MCF 10A (cell line): ENCODE data around the gene PPM1L. TPM values are rescaled to one million over a fixed set of nuclear protein-coding genes. Genes with fewer than 3 reads are reported as not detected.

Experiments used
- BruUV-seq: library from RNA; stranded (reverse); fragments of 400-500 nt; replicated peaks from 2 replicates; lab custom pipeline; 2021; lab: Mats Ljungman, UMichigan
- CTCF ChIA-PET: fragments of 300-600 bp; sonication (Branson Sonifier 250); formaldehyde crosslinking; extraction: SDS; loops from one replicate; lab custom pipeline; 2021; ENCODE audit warnings: antibody characterized with exemption, inconsistent platforms; lab: Yijun Ruan, JAX
- POLR2A ChIA-PET: fragments of 300-600, 350-650 bp; sonication (Branson Sonifier 250); formaldehyde crosslinking; extraction: SDS; loops from one replicate; lab custom pipeline; 2020; ENCODE audit warnings: antibody characterized with exemption, inconsistent platforms; lab: Yijun Ruan, JAX
- DNase-seq: peaks from one replicate; pipeline ENCODE4 v3.0.0-alpha.2; 2018; ENCODE audit not compliant: unreplicated experiment
- H3K27ac Mint-ChIP-seq: one replicate; pipeline ENCODE4 v1.8.0; 2022; ENCODE audit warnings: mild to moderate bottlenecking, low read depth, mixed read lengths; ENCODE audit not compliant: unreplicated experiment
- H3K27me3 Mint-ChIP-seq: one replicate; pipeline ENCODE4 v1.8.0; 2022; ENCODE audit warnings: mixed read lengths; ENCODE audit not compliant: insufficient read depth, unreplicated experiment
- H3K36me3 Mint-ChIP-seq: one replicate; pipeline ENCODE4 v1.8.0; 2022; ENCODE audit warnings: mild to moderate bottlenecking, moderate library complexity, mixed read lengths; ENCODE audit not compliant: insufficient read depth, unreplicated experiment
- H3K4me1 Mint-ChIP-seq: one replicate; pipeline ENCODE4 v1.8.0; 2022; ENCODE audit warnings: mixed read lengths; ENCODE audit not compliant: insufficient read depth, unreplicated experiment
- H3K4me3 Mint-ChIP-seq: one replicate; pipeline ENCODE4 v1.8.0; 2022; ENCODE audit warnings: mild to moderate bottlenecking, moderate library complexity, mixed read lengths; ENCODE audit not compliant: unreplicated experiment
- H3K9me3 Mint-ChIP-seq: one replicate; pipeline ENCODE4 v1.8.0; 2022; ENCODE audit warnings: mixed read lengths; ENCODE audit not compliant: unreplicated experiment
- CTCF ChIP-seq: fragments of 200-600 bp; IDR thresholded peaks from one replicate; pipeline ENCODE4 v1.8.0; 2022; ENCODE audit warnings: antibody characterized with exemption, mild to moderate bottlenecking; ENCODE audit not compliant: unreplicated experiment
- intact Hi-C: fragments of 100-400 bp; cut with micrococcal nuclease; formaldehyde crosslinking; loops from 2 replicates; pipeline ENCODE4 v1.14.1; 2022
- total RNA-seq: library from RNA; stranded (reverse); gene quantifications from 2 replicates; pipeline ENCODE4 v1.2.3, GENCODE V29; 2022

Gene PPM1L
- total RNA-seq, 1 experiment from 2014 or later = 2.1 TPM

GRCh38 chr3:160768918-160769317 is 12.9 kb downstream of the PPM1L start:
- no peak for DNase-seq
- Mint-ChIP-seq H3K9me3 (no peaks in the 10 kb centered on the region), H3K27ac (no peak overlapping the region), H3K4me3 (no peak overlapping the region), H3K4me1 (no peaks in the 10 kb centered on the region), H3K36me3 (no peaks in the 10 kb centered on the region), H3K27me3 (no peaks in the 10 kb centered on the region)
- ChIA-PET CTCF (interaction anchor here (1.0 kb wide), 1 partner anchor 61 kb away, joined by 3 read pairs; no protein-coding TSS in a partner anchor), POLR2A (interaction anchor here (1.1 to 2.6 kb wide), 2 partner anchors 10 to 13 kb away, joined by 4 to 10 read pairs; partner anchors contain the start of gene PPM1L)
- intact Hi-C loops = no loop called here
- BruUV-seq = no TSS peak
- no peak for TF ChIP-seq CTCF

- H3K4me3 Mint-ChIP-seq = no peak overlapping the region
- no peaks in the 10 kb centered on the region for H3K27me3 Mint-ChIP-seq
- H3K27ac Mint-ChIP-seq = no peak overlapping the region
- intact Hi-C loops = no loop called here
- H3K9me3 Mint-ChIP-seq = no peaks in the 10 kb centered on the region
- CTCF ChIA-PET = interaction anchor here (0.6 to 0.8 kb wide), 3 partner anchors 26 to 121 kb away, joined by 3 to 4 read pairs (median 3); no protein-coding TSS in a partner anchor
- POLR2A ChIA-PET = interaction anchor here (0.6 to 1.2 kb wide), 5 partner anchors 9 to 33 kb away, joined by 3 to 4 read pairs (median 4); no protein-coding TSS in a partner anchor
- TF ChIP-seq CTCF = no peak
- DNase-seq = no peak
- no peaks in the 10 kb centered on the region for H3K36me3 Mint-ChIP-seq
- no peaks in the 10 kb centered on the region for H3K4me1 Mint-ChIP-seq
- no TSS peak for BruUV-seq
These were observed 15.9 kb downstream of the PPM1L start for GRCh38 chr3:160771811-160772459.

GRCh38 chr3:160773722-160774121 is 17.7 kb downstream of the PPM1L start:
- Mint-ChIP-seq H3K4me1 (no peaks in the 10 kb centered on the region), H3K9me3 (no peaks in the 10 kb centered on the region), H3K4me3 (no peak overlapping the region), H3K27ac (no peak overlapping the region), H3K36me3 (no peaks in the 10 kb centered on the region), H3K27me3 (no peaks in the 10 kb centered on the region)
- BruUV-seq = no TSS peak
- intact Hi-C loops = no loop called here
- TF ChIP-seq CTCF = no peak
- DNase-seq = no peak
- ChIA-PET POLR2A (no interaction called here), CTCF (interaction anchor here (1.5 kb wide), 1 partner anchor 13 kb away, joined by 3 read pairs; no protein-coding TSS in a partner anchor)

- Mint-ChIP-seq H3K27ac (no peak overlapping the region), H3K36me3 (no peaks in the 10 kb centered on the region), H3K9me3 (no peaks in the 10 kb centered on the region), H3K4me3 (no peak overlapping the region), H3K27me3 (no peaks in the 10 kb centered on the region), H3K4me1 (no peaks in the 10 kb centered on the region)
- intact Hi-C loops = no loop called here
- no peak for TF ChIP-seq CTCF
- CTCF ChIA-PET = interaction anchor here (1.5 kb wide), 1 partner anchor 14 kb away, joined by 3 read pairs; no protein-coding TSS in a partner anchor
- no TSS peak for BruUV-seq
- no peak for DNase-seq
- POLR2A ChIA-PET = no interaction called here
These were observed 18.1 kb downstream of the PPM1L start for GRCh38 chr3:160774172-160774571.
